D721Med (cell line): Measurements from ENCODE around the gene DCANP1.

Experiments used
- DNase-seq: peaks from one replicate; pipeline ENCODE4 v3.0.0; 2011; ENCODE audit warnings: low spot score; ENCODE audit not compliant: insufficient read length
- FAIRE-seq: peaks from 2 replicates; lab custom pipeline; 2011; peaks lifted over from hg19 to GRCh38; lab: Jason Lieb, UNC
- CTCF ChIP-seq: IDR thresholded peaks from 2 replicates; pipeline ENCODE4 v1.5.1; 2012; ENCODE audit warnings: mild to moderate bottlenecking, control low read depth; ENCODE audit not compliant: insufficient read depth; ENCODE audit errors: missing control alignments

The DCANP1 gene

GRCh38 chr5:135484674-135485086 is 37.5 kb upstream of the DCANP1 start:
- DNase-seq, result no peak
- FAIRE-seq, result no peak
- no peak for TF ChIP-seq CTCF

GRCh38 chr5:135483254-135483653 is 36.1 kb upstream of the DCANP1 start:
- FAIRE-seq (no peak), DNase-seq (no peak)
- TF ChIP-seq CTCF, result no peak

GRCh38 chr5:135482381-135482933 is 35.3 kb upstream of the DCANP1 start:
- no peak for TF ChIP-seq CTCF
- FAIRE-seq, result peak; percentile 90
- peak; percentile 79 for DNase-seq

- DNase-seq (no peak), FAIRE-seq (peak; percentile 46)
- TF ChIP-seq CTCF, result no peak
These were observed 34.8 kb upstream of the DCANP1 start for GRCh38 chr5:135481909-135482311.

GRCh38 chr5:135481387-135481786 is 34.2 kb upstream of the DCANP1 start:
- FAIRE-seq, result no peak
- TF ChIP-seq CTCF, result no peak
- DNase-seq, result no peak

GRCh38 chr5:135480511-135480910 is 33.4 kb upstream of the DCANP1 start:
- FAIRE-seq (no peak), DNase-seq (no peak)
- no peak for TF ChIP-seq CTCF

- FAIRE-seq (no peak), DNase-seq (peak; percentile 93)
- peak; percentile 31 for TF ChIP-seq CTCF
These were observed 31.8 kb upstream of the DCANP1 start for GRCh38 chr5:135478938-135479337.
